GM12801 (cell line): ENCODE results near the gene HEY2.

ENCODE experiments used
- CTCF ChIP-seq: IDR thresholded peaks from one replicate; pipeline ENCODE4 v1.5.1; 2011; ENCODE audit warnings: control low read depth; ENCODE audit not compliant: insufficient read length; ENCODE audit errors: extremely low read depth

Gene HEY2

GRCh38 chr6:125733516-125734300, 15.7 kb upstream of the HEY2 start:
- TF ChIP-seq CTCF = no peak

GRCh38 chr6:125738276-125738675, 11.2 kb upstream of the HEY2 start:
- no peak for TF ChIP-seq CTCF

GRCh38 chr6:125739364-125739763, 10.1 kb upstream of the HEY2 start:
- TF ChIP-seq CTCF = no peak

GRCh38 chr6:125741336-125741735, 8.1 kb upstream of the HEY2 start:
- TF ChIP-seq CTCF = no peak

GRCh38 chr6:125742024-125742423, 7.4 kb upstream of the HEY2 start:
- TF ChIP-seq CTCF = no peak

- no peak for TF ChIP-seq CTCF
Measured at GRCh38 chr6:125742464-125743120, 6.8 kb upstream of the HEY2 start.

- no peak for TF ChIP-seq CTCF
Measured at GRCh38 chr6:125743604-125744003, 5.8 kb upstream of the HEY2 start.
